ENCODE results near the gene SGPL1. TPM values are rescaled to one million over a fixed set of nuclear protein-coding genes. Genes with fewer than 3 reads are reported as not detected.

SGPL1 gene
- total RNA-seq, 1 experiment from 2014 or later, result 52.6 TPM

GRCh38 chr10:70903262-70903921 lies 87.6 kb downstream of the SGPL1 start:
- Histone ChIP-seq H3K27me3 (ENCODE audit: insufficient read depth, low read length) (no peaks in the 10 kb centered on the region), H4K5ac (ENCODE audit: insufficient read length, low read depth, low read length) (no peak overlapping the region), H2BK20ac (ENCODE audit: low read depth, low read length, poor library complexity, severe bottlenecking) (no peak overlapping the region), H3K18ac (ENCODE audit: insufficient read length, low read depth, low read length) (no peak overlapping the region), H3K79me1 (ENCODE audit: insufficient read depth, low read depth, low read length, poor library complexity, severe bottlenecking) (no peaks in the 10 kb centered on the region), H2BK15ac (ENCODE audit: low read depth, low read length) (no peak overlapping the region), H3K9ac (ENCODE audit: extremely low read depth, insufficient read length, low read length) (no peak overlapping the region), H4K8ac (replicated peaks; ENCODE audit: insufficient read length, low read depth, low read length) (no peak overlapping the region), H3K4me1 (ENCODE audit: insufficient read depth, low read length) (no peaks in the 10 kb centered on the region), H3K27ac (ENCODE audit: insufficient read length, low read depth, low read length) (no peak overlapping the region), H4K20me1 (ENCODE audit: control insufficient read depth, insufficient read depth, insufficient read length) (no peaks in the 10 kb centered on the region), H3K14ac (ENCODE audit: insufficient read depth, low read length) (no peak overlapping the region; the same call in 1 of the 2 replicates), H2BK12ac (ENCODE audit: insufficient read length, low read depth, low read length) (no peak overlapping the region), H2BK5ac (ENCODE audit: insufficient read length, low read length) (no peak overlapping the region), H3K23me2 (ENCODE audit: insufficient read length, low read depth, low read length, poor library complexity, severe bottlenecking) (no peaks in the 10 kb centered on the region), H2AK5ac (ENCODE audit: insufficient read length, low read length) (no peak overlapping the region), H3K9me3 (ENCODE audit: control insufficient read depth, low read depth, low read length) (no peaks in the 10 kb centered on the region), H3T11ph (ENCODE audit: low read length) (no peak overlapping the region), H2AFZ (ENCODE audit: low read length) (no peak overlapping the region), H3K4me2 (ENCODE audit: insufficient read depth, insufficient read length, low read length) (no peak overlapping the region), H3K4ac (ENCODE audit: low read depth, low read length) (no peak overlapping the region), H3K56ac (ENCODE audit: insufficient read length, low read depth, low read length) (no peak overlapping the region), H3K79me2 (ENCODE audit: insufficient read depth, low read length) (no peaks in the 10 kb centered on the region), H3K23ac (ENCODE audit: insufficient read length, low read depth, low read length) (no peak overlapping the region), H2BK120ac (ENCODE audit: low read depth, low read length, poor library complexity, severe bottlenecking) (no peak overlapping the region), H4K91ac (ENCODE audit: insufficient read length, low read depth, low read length) (no peak overlapping the region)
- no CpG with 5 or more reads among the region's 14 CpGs for WGBS (ENCODE audit: extremely low coverage, insufficient read length, low lambda C conversion rate)
- no peak overlapping the region; a peak in 1 of 7 replicates for H3K27ac Mint-ChIP-seq
- H3K4me3 Mint-ChIP-seq, result no peak overlapping the region
- DNase-seq, result peak; percentile 83
- peak; percentile 93 for TF ChIP-seq CTCF (conservative IDR thresholded peaks at IDR 0.05)
- H3K36me3 Mint-ChIP-seq (ENCODE audit: insufficient read depth in 1 of 3, low read depth in 3 of 3), result no peaks in the 10 kb centered on the region
- peaks cover 9 to 14% of the 10 kb centered on the region in 2 experiments for H3K4me1 Mint-ChIP-seq
- H3K27me3 Mint-ChIP-seq (ENCODE audit: low read depth), result peaks cover 2% of the 10 kb centered on the region; the same call in 1 of the 2 replicates
- H3K9me3 Mint-ChIP-seq, result no peaks in the 10 kb centered on the region
